Prostate gland (tissue), 2 donors: Measurements from ENCODE around the gene SEMA4F. TPM values are rescaled to one million over a fixed set of nuclear protein-coding genes. Genes with fewer than 3 reads are reported as not detected.

Experiments
- DNase-seq: peaks from one replicate; pipeline ENCODE4 v3.0.0-alpha.2; 2019; ENCODE audit warnings: low spot score
- H3K27ac ChIP-seq, 2 donors: fragments of 200-600 bp; sonication (generic); 2 replicates each; pipeline ENCODE4 v1.5.1; 2017 to 2019
- H3K27me3 ChIP-seq: fragments of 200-600 bp; sonication (generic); replicated peaks from 2 replicates; pipeline ENCODE4 v1.5.1; 2019; ENCODE audit not compliant: insufficient read depth
- H3K36me3 ChIP-seq, 2 donors: fragments of 200-600 bp; sonication (generic); 1 replicate in 1 of 2; 2 replicates in 1 of 2; pipeline versions ENCODE4 v1.5.1 to v1.8.1; 2017 to 2019
- H3K4me1 ChIP-seq: fragments of 200-600 bp; sonication (generic); replicated peaks from 2 replicates; pipeline ENCODE4 v1.5.1; 2019
- H3K4me3 ChIP-seq, 2 donors: fragments of 200-600 bp; sonication (generic); 2 replicates each; pipeline ENCODE4 v1.5.1; 2017 to 2019
- H3K9me3 ChIP-seq: fragments of 200-600 bp; sonication (generic); 2 replicates; pipeline ENCODE4 v1.5.1; 2017
- CTCF ChIP-seq, 4 experiments: fragments of 200-600 bp in 2 of 4; fragments of 450-650 bp in 2 of 4; sonication (generic) in 2 of 4; IDR thresholded peaks; 1 replicate in 3 of 4; 2 replicates in 1 of 4; pipeline ENCODE4 v1.5.1; 2016 to 2019; ENCODE audit warnings: antibody characterized with exemption in 4 of 4, mild to moderate bottlenecking in 2 of 4, moderate library complexity in 2 of 4
- POLR2A ChIP-seq: fragments of 450-650 bp; IDR thresholded peaks from one replicate; pipeline ENCODE4 v1.6.1; 2016; ENCODE audit warnings: antibody characterized with exemption, mild to moderate bottlenecking
- POLR2AphosphoS5 ChIP-seq: sonication (generic); formaldehyde crosslinking; IDR thresholded peaks from one replicate; pipeline ENCODE4 v1.6.1; 2017; ENCODE audit warnings: antibody characterized with exemption
- WGBS: methylation state at CpG from one replicate; pipeline ENCODE4 v1.1.5; 2018; 5-methylcytosine and 5-hydroxymethylcytosine counted together
- intact Hi-C: fragments of 100-400 bp; cut with DNase I; formaldehyde crosslinking; loops from one replicate; pipeline ENCODE4 v1.14.2; 2022
- total RNA-seq, 2 donors: library from RNA; depleted of rRNA; stranded (reverse); fragments of >200 nt; gene quantifications; one replicate each; pipeline ENCODE4 v1.1.0, GENCODE V29; 2016

SEMA4F gene
- total RNA-seq, 2 donors from 2014 or later, result 12.3 to 16.5 TPM

- WGBS, result 76% methylated on average over 2 of the region's 2 CpGs
- Histone ChIP-seq H3K27me3 (no peaks in the 10 kb centered on the region), H3K9me3 (no peaks in the 10 kb centered on the region), H3K36me3 (no peaks in the 10 kb centered on the region), H3K4me3 (no peak overlapping the region), H3K27ac (no peak overlapping the region), H3K4me1 (no peaks in the 10 kb centered on the region)
- TF ChIP-seq POLR2AphosphoS5, result no peak
- TF ChIP-seq CTCF (IDR thresholded peaks at IDR 0.05), result no peak
- no peak for TF ChIP-seq POLR2A
- intact Hi-C loops, result no loop called here
- no peak for DNase-seq
Observed at GRCh38 chr2:74659462-74659861, 5.4 kb downstream of the SEMA4F start.

- no peak for DNase-seq
- no peak overlapping the region for H3K4me3 ChIP-seq
- no peaks in the 10 kb centered on the region for H3K9me3 ChIP-seq
- intact Hi-C loops, result no loop called here
- H3K27ac ChIP-seq, result no peak overlapping the region
- H3K4me1 ChIP-seq, result no peaks in the 10 kb centered on the region
- WGBS, result 83% methylated on average over 1 of the region's 1 CpG
- H3K27me3 ChIP-seq, result no peaks in the 10 kb centered on the region
- no peak for TF ChIP-seq POLR2AphosphoS5
- no peak for TF ChIP-seq POLR2A
- no peak for TF ChIP-seq CTCF (IDR thresholded peaks at IDR 0.05)
- H3K36me3 ChIP-seq, result no peaks in the 10 kb centered on the region
Observed at GRCh38 chr2:74668087-74668486, 14.0 kb downstream of the SEMA4F start.

- Histone ChIP-seq H3K4me1 (no peaks in the 10 kb centered on the region), H3K36me3 (no peaks in the 10 kb centered on the region), H3K4me3 (no peak overlapping the region), H3K27me3 (no peaks in the 10 kb centered on the region), H3K27ac (no peak overlapping the region), H3K9me3 (no peaks in the 10 kb centered on the region)
- WGBS, result 95% methylated on average over 7 of the region's 7 CpGs
- no peak for TF ChIP-seq POLR2AphosphoS5
- no peak for TF ChIP-seq POLR2A
- no peak for TF ChIP-seq CTCF (IDR thresholded peaks at IDR 0.05)
- intact Hi-C loops, result no loop called here
- DNase-seq, result no peak
Observed at GRCh38 chr2:74670263-74670662, 16.2 kb downstream of the SEMA4F start.

GRCh38 chr2:74671479-74671878 lies 17.4 kb downstream of the SEMA4F start:
- H3K4me1 ChIP-seq, result no peaks in the 10 kb centered on the region
- H3K9me3 ChIP-seq, result no peaks in the 10 kb centered on the region
- intact Hi-C loops, result no loop called here
- H3K27me3 ChIP-seq, result no peaks in the 10 kb centered on the region
- H3K4me3 ChIP-seq, result no peak overlapping the region
- DNase-seq, result no peak
- TF ChIP-seq POLR2AphosphoS5 (no peak), POLR2A (no peak), CTCF (IDR thresholded peaks at IDR 0.05) (no peak)
- no peak overlapping the region for H3K27ac ChIP-seq
- H3K36me3 ChIP-seq, result no peaks in the 10 kb centered on the region

- Histone ChIP-seq H3K4me3 (no peak overlapping the region), H3K36me3 (no peaks in the 10 kb centered on the region), H3K27me3 (no peaks in the 10 kb centered on the region), H3K27ac (no peak overlapping the region), H3K9me3 (no peaks in the 10 kb centered on the region), H3K4me1 (no peaks in the 10 kb centered on the region)
- intact Hi-C loops, result no loop called here
- TF ChIP-seq CTCF (IDR thresholded peaks at IDR 0.05), result no peak
- no peak for TF ChIP-seq POLR2AphosphoS5
- TF ChIP-seq POLR2A, result no peak
- 84% methylated on average over 7 of the region's 7 CpGs for WGBS
- no peak for DNase-seq
Observed at GRCh38 chr2:74673826-74674528, 19.9 kb downstream of the SEMA4F start.
